HG03354 (cell line): ENCODE measurements around the gene NAE1.
"Not testable (repeated sequence)": the region's sequence is repeated elsewhere in the genome, so short reads cannot be mapped to it uniquely, and the experiment has no call there.

Experiments used
- ATAC-seq: cut with Tn5 transposase; IDR thresholded peaks from one replicate; pipeline ENCODE4 v1.9.1; 2021; ENCODE audit warnings: mild to moderate bottlenecking; ENCODE audit not compliant: unreplicated experiment, poor library complexity, severe bottlenecking

NAE1 gene

DNA sequence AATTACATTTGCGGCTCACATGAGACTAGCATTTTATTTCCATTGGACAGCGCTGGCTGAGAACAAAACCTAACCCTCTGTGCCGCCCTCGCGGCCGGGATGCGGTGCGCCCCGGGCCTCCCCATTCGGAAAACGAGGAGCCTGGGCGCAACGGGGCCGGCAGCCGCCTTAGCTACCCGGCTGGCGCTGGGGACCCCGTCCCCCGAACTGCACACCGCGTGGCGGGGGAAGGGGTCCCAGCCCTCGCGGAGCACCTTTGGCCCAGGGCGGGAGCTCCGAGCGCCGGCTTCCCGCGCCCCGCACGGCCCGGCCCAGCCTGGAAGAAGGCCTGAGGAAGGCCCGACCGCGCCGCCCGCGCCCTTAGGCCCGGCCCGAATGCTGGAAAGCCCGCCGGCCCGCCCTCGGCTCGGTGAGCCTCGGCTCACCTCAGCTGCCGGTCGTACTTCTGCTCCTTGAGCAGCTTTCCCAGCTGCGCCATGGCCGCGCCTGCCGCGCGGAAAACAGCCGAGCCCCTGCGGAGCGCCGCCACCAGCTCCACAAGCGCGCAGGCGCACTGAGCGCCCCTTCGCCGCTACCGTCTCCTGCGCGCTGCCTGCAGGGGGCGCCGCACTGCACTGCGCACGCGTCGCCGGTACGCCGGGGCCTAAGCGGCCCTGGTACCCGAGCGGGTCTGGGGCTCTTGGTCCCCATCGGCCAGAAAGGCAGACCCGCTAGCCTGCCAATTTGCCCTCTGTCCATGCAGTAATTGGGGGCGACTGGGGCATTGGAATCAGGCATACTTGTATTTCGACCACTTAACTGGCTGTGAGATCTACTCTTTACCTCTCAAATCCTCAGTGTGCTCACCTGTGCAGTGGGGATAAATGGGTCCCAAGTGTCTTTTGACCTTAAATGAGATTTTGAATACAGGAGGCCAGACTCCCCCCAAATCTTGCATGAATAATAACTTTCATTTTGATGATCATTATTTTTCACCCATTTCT lies at the start of gene NAE1:
Gene NAE1, minus strand, starts transcription at position 555 of the 983 bp plus-strand sequence. Its CDS starts 77 bp downstream, at position 478.
- peak; percentile 92 for ATAC-seq

DNA sequence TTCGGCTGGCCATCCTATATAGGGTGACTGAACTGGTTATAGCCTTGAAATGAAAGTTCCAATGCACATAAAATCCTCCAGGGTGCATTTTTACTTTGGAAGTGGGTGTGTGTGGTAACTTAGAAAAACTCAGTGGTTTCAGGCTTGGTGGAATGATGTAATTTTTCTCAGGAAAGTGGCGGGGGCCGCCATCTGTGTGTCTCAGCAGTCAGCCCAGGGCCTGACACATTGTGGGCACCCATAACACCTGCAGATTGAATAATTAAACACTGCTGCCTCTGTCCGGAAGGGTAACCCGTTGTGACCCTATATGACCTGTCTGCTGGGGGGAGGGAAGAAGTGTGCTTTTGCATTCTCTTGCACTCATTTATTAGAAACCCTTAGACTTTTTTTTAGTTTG lies 47.3 kb upstream of the NAE1 start:
- peak; percentile 32 for ATAC-seq

DNA sequence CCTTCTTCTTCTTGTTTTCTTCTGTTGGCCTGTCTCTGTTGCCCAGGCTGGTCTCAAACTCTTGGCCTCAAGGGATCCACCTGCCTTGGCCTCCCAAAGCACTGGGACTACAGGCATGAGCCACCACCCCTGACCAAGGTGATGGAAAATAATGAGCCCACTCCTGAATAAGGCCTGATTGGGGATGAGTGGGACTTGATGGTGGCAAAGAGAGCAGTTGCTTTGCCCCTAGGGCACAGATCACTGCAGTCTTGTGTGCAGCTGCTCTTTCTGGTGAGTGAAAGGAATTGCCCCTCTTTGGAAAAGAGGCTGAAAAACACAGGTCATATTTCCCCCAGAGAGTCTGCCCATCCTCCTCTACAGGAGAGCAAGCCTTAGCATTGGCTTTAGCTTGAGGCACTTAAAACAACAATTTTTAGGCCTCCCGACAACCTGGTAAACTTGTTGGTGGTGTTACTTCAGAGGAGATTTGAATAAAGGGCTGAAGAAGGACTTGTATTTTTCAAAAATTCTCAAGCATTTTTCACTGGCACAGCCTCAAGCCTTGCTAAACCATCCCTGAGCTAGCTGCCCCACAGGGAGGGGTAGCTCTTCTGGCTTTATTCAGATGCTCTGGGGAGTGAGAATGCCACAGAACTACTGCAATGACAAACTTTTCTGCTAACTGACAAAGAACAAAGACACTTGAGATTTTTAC lies 43.5 kb upstream of the NAE1 start:
- ATAC-seq: no peak

DNA sequence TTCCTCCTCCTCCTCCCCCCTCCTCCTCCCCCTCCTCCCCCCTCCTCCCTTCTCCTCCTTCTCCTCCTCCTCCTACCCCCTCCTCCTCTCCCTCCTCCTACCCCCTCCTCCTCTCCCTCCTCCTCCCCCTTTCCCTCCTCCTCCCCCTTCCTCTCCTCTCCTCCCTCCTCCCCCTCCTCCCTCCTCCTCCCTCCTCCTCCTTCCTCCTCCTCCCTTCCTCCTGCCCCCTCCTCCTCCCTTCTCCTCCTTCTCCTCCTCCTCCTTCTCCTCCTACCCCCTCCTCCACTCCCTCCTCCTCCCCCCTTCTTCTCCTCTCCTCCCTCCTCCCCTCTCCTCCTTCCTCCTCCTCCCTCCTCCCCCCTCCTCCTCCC lies 42.9 kb upstream of the NAE1 start:
- ATAC-seq: no peak

DNA sequence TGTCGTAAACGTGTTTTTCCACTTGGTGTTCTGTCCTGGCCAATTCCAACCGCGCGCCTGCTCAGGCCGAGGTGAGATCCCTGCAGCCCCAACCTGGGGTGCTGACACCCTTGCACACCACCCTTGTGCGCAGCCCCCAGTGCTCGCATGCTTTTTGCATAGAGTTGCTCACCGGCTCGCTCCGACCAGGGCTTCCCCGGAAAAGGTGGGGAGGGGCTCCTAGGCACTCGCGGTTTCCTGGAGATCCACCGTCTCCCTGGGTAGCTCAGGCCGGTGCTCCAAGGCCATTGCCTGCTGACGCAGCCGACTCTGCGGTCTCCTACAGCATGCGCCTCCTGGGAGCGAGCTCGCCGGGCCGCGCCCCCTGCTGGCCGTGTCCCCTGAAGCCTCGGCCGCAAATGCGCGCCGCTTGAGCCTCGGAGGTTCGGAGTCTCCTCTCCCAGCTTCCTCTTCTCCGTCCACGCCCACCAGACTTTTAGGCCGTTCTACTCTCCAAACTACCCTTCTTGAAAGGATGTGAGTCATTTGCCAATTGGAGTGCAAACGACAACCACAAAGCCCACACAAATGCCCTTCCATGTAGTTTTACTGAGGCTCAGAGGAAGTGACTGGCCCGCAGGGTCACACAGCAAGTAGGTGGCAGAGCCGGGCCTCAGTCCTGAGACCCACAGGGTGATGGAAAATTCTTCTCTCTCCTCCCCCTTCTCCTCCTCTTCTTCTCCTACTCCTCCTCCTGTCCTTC lies 42.3 kb upstream of the NAE1 start:
- peak; percentile 83 for ATAC-seq

DNA sequence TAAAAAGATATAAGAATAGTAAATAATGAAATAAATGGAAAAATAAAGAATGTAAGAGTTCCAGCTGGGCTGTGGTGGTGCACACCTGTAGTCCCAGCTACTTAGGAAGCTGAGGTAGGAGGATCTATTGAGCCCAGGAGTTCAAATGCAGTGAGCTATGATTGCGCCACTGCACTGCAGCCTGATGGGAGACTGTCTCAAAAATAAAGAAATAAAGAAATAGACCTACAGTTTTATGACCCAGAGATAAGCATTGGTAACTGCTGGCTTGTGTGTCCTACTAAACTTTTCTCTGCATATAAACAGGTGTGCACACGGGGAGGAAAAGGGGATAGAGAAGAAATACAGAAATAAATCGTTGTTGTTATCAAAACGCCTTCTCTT lies 41.8 kb upstream of the NAE1 start:
- ATAC-seq: no peak

DNA sequence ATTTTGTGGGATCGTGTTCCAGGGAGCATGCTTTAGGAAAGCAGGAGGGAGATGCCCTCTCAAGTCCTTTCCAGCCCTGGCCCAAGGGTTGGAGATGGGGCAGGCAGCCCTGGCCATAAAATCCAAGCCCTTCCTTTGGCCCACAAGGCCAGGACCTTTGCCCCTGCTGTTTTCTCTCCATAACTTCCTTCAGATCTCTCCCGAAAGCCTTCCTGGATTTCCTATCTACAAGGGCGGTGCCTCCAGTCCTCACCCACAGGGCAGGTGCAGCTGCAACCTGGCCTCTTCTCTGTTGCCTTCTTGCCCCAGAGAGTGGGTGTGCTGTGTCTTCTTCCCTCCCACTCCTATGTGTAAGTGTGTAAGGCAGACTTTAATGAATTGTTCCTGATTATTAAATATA lies 41.1 kb upstream of the NAE1 start:
- ATAC-seq: no peak

DNA sequence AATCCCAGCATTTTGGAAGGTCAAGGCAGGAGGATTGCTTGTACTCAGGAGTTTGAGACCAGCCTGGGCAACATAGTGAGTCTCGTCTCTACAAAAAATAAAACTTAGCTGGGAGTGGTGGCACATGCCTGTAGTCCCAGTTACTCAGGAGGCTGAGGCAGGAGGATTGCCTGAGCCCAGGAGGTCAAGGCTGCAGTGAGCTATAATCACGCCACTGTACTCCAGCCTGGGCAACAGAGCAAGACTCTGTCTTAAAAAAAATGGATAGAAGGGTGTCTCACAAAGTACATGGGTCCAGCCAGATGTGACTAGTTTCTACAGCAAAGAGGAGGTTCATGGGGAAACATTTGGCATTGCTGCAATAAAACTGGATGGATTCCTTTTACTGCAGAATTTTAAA lies 40.6 kb upstream of the NAE1 start:
- ATAC-seq: not testable (repeated sequence)

DNA sequence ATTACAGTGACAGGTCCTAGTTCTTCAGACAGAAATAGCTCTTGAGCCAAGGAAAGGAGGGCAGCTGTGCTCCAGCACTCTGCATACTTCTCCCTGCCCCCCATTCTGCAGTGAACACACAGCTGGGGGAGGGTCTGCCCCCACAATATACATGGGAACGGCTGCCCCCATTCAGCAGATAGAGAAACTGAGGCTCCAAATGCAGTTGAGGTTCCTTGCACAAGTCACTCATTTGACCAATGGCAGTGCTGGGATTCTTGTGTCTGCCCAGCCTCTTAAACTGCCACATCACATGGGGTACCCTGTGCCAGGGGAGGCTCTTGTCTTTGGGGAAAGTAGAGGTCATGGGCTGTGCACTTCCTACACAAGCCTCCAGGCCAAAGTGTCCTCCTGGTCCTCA lies 38.6 kb upstream of the NAE1 start:
- no peak for ATAC-seq

DNA sequence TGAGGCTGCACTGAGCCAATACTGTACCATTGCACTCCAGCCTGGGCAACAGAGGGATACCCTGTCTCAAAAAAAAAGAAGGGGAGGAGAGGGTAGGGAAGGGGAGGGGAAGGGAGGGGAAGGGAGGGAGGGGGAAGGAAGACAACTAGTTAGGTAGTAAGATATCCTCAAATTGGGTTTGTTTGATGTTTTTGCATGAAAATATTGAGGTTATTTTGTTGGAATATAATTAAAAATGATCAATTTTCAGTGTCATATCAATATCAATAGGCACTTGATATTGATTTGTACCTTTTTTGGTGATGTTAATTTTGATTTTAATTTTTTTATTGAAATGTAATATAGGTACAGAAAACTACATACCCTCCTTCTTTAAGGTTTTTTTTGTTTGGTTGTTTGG lies 32.9 kb upstream of the NAE1 start:
- ATAC-seq: no peak

DNA sequence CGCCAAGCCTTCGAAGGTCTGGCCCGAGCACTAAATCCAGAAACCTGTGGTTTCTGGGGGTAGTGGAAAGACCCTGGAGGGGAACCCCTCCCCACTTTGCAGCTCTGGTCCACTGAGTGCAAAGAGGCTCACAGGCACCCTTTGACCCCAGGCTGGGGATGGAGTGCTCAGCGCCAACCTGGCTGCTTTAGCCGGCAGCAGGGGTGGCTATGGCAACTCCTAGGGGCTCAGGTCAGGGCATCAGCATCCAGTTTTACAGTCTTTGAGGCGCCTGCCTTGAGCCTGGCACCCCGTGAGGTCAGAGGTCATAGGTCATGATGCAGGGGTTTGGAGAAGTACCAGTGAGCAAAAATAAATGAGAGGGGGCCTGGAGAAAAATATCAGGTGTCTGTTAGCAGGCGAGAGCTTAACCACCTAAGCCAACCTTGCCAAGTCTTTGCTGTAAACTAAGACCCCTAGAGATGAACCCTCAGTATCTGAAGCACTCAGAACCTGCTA lies 31.3 kb upstream of the NAE1 start:
- ATAC-seq: no peak

DNA sequence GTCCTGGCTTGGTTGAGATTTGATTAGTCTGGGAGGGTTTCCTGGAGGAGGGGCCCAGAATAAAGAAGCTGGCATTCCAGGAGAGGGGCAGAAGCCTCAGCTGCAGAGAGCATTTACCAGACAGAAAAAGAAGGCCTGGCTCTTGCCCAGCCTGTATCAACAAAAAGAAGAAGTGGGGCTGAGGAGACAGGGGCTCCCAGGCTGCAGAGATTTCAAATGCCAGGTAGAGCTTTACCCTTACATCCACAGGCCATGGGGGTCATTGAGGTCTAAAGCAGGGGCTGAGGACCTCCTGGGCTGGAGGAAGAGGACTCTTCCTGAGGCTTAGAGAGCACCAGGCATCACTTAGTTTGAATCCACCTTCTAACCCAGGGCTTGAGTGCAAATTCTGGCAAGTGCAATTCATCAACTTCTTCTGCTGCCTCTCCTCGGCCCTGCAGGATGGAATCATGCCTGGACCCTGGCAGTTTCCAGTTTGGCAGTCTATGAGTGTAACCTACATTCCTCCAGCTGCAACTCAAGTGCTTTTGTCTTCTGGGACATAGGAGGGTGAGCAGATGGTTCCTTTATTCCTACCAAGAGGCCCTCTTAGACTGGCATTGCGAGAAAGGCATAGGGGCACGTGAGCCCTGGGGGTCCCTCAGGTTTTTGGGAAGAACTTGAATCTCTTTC lies 28.8 kb upstream of the NAE1 start:
- ATAC-seq: no peak

DNA sequence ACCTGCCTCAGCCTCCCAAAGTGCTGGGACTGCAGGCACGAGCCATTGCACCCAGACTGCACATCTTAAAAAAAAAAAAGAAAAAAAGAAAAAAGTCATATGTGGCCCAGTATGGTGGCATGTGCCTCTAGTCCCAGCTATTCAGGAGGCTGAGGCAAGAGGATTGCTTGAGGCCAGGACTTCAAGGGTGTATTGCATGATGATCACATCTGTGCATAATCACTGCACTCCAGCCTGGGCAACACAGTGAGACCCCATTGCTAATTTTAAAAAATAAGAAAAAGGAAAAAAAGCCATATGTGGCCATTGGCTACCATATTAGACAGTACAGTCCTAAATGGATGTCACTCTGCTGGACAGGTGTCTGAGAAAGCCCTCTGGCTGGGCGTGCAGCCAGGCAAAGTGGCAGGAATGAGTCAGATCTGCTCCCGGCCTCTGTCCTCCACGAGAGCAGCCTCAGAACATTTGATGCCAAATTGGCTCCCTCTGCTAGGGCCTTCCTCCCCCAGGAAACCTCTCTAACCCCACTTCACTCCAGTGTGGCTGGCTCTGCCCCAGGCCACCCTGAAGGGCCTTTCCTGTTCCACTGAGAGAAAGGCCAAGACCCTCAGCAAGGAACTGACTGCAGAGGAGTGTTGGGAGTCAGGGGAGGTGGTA lies 28.1 kb upstream of the NAE1 start:
- no peak for ATAC-seq

DNA sequence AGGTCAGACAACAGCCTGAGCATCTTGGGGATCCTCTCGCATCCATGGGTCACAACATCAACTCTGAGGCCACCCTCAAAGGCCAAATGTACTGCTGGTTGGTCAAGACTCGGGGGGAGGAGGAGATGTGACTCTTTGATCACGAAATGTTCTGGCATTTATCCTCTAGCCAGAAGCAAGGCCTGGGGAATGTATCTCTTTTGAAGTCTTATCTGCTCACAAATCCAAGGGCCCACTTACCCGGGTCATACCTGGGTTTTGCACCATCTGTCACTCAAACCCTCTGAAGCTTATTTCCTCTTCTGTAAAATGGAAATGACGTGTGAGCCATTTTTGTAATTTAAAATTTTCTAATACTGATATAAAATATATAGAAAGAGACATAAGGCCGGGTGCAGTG lies 26.7 kb upstream of the NAE1 start:
- no peak for ATAC-seq

DNA sequence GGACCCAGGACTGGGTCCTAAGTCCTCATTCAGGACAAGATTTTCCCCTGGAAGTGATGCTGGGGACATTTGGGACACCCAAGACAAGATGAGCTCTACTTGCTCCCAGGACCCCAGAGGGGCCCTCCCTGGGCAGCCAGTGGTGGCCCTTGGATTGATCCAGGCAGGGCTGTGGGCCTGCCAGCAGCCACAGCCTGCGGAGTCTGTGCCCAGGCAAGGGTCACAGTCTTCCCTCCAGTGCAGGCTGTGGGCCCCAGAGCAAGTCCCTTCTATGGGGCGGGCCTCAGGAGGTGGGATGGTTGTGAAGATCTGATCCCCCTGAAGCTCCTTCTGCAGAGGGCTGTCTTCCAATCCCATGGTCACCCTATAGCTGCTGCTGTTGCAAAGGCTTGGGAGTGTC lies 26.0 kb upstream of the NAE1 start:
- no peak for ATAC-seq

DNA sequence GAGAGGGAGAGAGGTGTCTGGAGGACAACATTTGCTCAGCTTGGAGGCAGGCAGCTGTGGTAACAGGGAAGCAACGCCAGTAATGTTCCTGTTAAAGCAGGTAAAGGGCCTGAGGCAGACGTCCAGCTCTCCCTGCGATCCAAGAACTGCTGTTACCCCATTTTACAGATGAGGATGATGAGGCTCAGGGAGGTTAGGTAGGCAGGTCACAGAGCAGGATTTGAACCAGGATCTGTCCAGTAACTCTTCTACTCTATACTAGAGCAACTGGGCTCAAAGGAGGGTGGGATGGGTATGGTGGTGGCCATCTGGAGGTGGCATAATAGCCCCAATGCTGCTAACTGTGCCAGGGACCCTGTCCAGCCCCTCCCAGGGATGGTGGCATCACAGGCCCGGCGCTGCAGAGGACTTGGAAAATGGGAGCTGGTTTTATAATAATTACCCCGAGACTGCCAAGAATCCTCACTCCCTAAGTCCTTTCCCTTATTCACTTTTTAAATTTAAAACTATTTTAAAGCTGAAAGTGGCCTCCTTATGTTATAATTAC lies 25.5 kb upstream of the NAE1 start:
- ATAC-seq: no peak

DNA sequence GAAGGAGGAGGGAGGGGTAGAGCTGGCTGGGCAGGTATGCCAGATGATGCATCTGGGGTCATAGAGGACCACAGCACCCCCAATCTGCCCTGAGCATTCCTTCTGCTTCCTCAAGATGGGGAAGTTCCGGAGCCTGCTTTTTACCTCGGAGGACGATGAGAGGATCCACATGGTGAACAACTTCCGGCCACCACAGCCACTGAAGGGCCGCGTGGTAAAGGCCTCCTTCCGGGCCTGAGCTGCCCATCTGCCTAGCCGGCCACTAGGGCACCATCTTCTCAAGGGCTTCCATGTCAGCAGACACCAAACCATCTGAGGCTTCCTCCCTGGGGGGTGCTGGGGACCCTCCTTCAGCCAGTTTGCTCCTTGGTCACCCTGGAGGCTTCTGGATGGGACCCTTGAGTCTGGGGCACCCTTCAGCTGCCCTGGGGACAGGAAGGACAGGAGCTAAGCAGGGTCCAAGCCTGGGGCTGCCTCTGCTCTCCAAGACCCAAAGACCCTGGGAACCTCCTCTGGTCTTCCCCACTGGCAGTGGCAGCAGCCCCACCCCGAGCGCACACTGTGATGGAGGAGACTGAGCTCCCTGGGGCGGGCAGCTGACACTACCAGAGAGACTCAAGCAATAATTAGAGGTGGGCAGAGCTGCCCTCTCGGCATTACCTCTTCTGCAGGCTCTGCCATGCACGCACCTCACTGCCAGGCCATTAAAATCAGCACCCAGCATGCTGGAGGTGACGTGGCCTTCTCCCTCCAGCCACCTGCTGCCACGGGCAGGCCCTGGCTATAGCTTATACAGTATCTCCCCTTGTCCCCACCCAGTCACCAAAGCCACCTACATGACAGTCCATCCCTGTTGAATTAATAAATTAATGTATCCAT lies 22.7 kb upstream of the NAE1 start:
- no peak for ATAC-seq
